Measurements from ENCODE around the gene HEMK1. TPM values are rescaled to one million over a fixed set of nuclear protein-coding genes. Genes with fewer than 3 reads are reported as not detected.

The HEMK1 gene
- total RNA-seq, 1 experiment from 2014 or later: 22.2 TPM

DNA sequence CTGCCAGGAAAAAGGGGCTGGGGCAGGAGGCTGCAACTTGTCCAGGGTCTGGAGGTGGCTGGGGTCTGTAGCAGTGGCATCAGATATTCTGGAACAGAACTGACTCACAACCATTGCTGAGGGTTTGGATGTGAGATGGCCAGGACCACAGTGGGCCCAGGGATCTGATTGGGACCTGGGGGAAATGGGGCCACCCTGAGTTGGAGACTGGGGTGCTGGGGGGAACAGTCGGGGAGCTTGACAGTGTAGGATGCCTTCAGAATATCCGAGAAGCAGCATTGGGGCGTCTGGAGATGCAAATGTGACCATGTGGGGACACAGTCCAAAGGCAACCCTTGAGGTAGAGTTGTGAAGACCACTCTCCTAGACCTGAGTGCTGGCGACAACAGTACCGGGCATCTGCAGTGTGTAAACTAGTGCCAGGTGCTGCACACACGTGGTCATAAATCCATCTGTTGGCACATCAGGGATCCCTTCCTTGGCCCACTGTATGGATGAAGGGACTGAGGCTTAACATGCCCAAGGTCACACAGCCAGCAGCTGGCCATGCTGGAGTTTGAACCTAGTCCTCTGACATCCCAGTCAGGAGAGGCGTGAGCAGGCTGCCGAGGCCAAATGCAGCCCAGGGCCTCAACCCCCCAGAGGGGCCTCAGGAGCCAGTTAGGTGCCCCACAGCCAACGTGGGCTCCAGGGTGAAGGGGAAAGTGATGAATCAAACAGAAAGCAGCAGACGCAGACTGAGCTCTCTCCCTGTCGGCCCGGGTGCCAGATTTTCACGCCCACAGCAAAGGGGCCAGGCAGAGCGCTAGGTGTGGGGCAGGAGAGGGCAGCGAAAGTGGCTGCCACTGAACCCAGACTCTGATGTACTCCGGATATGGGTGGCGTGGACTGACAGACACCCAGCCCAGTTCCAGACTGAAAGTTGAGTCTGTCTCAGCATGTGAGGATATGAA is 18.8 kb downstream of the HEMK1 start:
- BruUV-seq (replicated peaks): TSS peak; percentile 1
- ChIA-PET POLR2A (ENCODE audit: unreplicated experiment) (no interaction called here), CTCF (no interaction called here)
- no peaks in the 10 kb centered on the region for H3K36me3 ChIP-seq (ENCODE audit: low read depth, low read length)
- no peaks in the 10 kb centered on the region for H3K79me2 ChIP-seq (ENCODE audit: low read length)
- H3K27me3 ChIP-seq (ENCODE audit: low read length): no peaks in the 10 kb centered on the region
- DNase-seq: no peak
- no peak overlapping the region for H3K4me3 ChIP-seq (ENCODE audit: low read length)
- no peaks in the 10 kb centered on the region for H4K20me1 ChIP-seq (ENCODE audit: low read length)
- H3K9me3 ChIP-seq (ENCODE audit: low read length): no peaks in the 10 kb centered on the region
- H3F3A ChIP-seq (ENCODE audit: low read length, unreplicated experiment): no peaks in the 10 kb centered on the region
- intact Hi-C loops (cut with micrococcal nuclease): no loop called here
- peaks cover 2% of the 10 kb centered on the region; the same call in 1 of the 2 replicates for H3K4me1 ChIP-seq (ENCODE audit: insufficient read depth, low read length)
- H3K4me2 ChIP-seq (ENCODE audit: low read length): no peak overlapping the region
- H3K9ac ChIP-seq (ENCODE audit: low read length): no peak overlapping the region
- no peak overlapping the region for H3K27ac ChIP-seq (ENCODE audit: low read length)
- no peaks in the 10 kb centered on the region for H3K9me2 ChIP-seq (replicated peaks; ENCODE audit: low read length)
- no peak overlapping the region for H2AFZ ChIP-seq (ENCODE audit: low read length)
- no peak for ATAC-seq
- TF ChIP-seq EZH2 (IDR thresholded peaks at IDR 0.05; ENCODE audit: low read length, unreplicated experiment): no peak
- TF ChIP-seq, protein P1, sequence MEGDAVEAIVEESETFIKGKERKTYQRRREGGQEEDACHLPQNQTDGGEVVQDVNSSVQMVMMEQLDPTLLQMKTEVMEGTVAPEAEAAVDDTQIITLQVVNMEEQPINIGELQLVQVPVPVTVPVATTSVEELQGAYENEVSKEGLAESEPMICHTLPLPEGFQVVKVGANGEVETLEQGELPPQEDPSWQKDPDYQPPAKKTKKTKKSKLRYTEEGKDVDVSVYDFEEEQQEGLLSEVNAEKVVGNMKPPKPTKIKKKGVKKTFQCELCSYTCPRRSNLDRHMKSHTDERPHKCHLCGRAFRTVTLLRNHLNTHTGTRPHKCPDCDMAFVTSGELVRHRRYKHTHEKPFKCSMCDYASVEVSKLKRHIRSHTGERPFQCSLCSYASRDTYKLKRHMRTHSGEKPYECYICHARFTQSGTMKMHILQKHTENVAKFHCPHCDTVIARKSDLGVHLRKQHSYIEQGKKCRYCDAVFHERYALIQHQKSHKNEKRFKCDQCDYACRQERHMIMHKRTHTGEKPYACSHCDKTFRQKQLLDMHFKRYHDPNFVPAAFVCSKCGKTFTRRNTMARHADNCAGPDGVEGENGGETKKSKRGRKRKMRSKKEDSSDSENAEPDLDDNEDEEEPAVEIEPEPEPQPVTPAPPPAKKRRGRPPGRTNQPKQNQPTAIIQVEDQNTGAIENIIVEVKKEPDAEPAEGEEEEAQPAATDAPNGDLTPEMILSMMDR (conservative IDR thresholded peaks at IDR 0.05; ENCODE audit: low read depth, low read length): no peak
- no peak for TF ChIP-seq EZH2phosphoT487 (IDR thresholded peaks at IDR 0.05; ENCODE audit: borderline replicate concordance, low read length)

DNA sequence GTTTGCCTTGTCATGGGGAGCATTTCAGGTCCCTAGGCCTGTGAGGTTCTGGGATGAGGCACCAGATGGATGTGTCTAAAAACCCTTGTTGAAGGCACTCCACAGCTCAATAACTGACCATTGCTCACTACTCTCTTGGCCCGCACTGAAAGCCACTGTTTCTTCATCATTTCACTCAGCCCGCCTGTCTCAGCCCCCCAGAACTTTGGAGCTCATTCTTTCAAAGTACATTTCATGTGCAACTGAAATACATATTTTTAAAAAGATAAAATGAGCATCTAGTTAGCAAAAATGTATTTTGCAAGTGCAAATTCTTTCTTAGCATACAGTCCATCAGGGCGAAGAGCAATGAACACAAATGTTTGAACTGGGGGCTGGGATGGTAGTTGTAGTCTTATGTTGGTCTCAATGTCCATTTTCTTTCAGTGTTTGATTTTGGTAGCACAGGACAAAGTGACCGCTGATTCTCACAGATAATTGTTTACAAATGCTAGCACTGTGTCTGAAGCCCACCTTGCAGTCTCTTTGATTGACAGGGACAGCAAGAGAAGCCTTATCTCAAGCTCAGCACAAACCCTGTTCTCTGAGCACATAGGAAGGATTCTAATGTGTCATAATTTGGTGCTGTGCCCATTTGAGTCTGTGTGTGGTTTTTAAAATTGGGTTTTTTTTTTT is 19.6 kb downstream of the HEMK1 start:
- Histone ChIP-seq H3K9ac (ENCODE audit: low read length) (no peak overlapping the region), H3K36me3 (ENCODE audit: low read depth, low read length) (no peaks in the 10 kb centered on the region), H3K4me3 (ENCODE audit: low read length) (no peak overlapping the region), H3K9me2 (replicated peaks; ENCODE audit: low read length) (no peaks in the 10 kb centered on the region), H3K9me3 (ENCODE audit: low read length) (no peaks in the 10 kb centered on the region), H2AFZ (ENCODE audit: low read length) (no peak overlapping the region), H4K20me1 (ENCODE audit: low read length) (no peaks in the 10 kb centered on the region), H3K27ac (ENCODE audit: low read length) (no peak overlapping the region), H3K4me1 (ENCODE audit: insufficient read depth, low read length) (peaks cover 2% of the 10 kb centered on the region; the same call in 1 of the 2 replicates), H3K79me2 (ENCODE audit: low read length) (no peaks in the 10 kb centered on the region), H3K27me3 (ENCODE audit: low read length) (no peaks in the 10 kb centered on the region), H3F3A (ENCODE audit: low read length, unreplicated experiment) (no peaks in the 10 kb centered on the region), H3K4me2 (ENCODE audit: low read length) (no peak overlapping the region)
- no peak for ATAC-seq
- CTCF ChIA-PET: interaction anchor here (0.6 to 1.0 kb wide), 3 partner anchors 21 to 1228 kb away, joined by 3 to 8 read pairs (median 5); partner anchors contain the start of gene CISH
- no peak for TF ChIP-seq EZH2phosphoT487 (IDR thresholded peaks at IDR 0.05; ENCODE audit: borderline replicate concordance, low read length)
- no peak for TF ChIP-seq EZH2 (IDR thresholded peaks at IDR 0.05; ENCODE audit: low read length, unreplicated experiment)
- TF ChIP-seq, protein P1 (conservative IDR thresholded peaks at IDR 0.05; ENCODE audit: low read depth, low read length): no peak
- POLR2A ChIA-PET (ENCODE audit: unreplicated experiment): interaction anchor here (0.6 kb wide), 1 partner anchor 27 kb away, joined by 5 read pairs; no protein-coding TSS in a partner anchor
- no peak for DNase-seq
- intact Hi-C loops (cut with micrococcal nuclease): no loop called here
- BruUV-seq (replicated peaks): no TSS peak
